ENCODE measurements around the gene RNU5D-1.
"Not testable (repeated sequence)": the region's sequence is repeated elsewhere in the genome, so short reads cannot be mapped to it uniquely, and the experiment has no call there.

RNU5D-1 gene

GRCh38 chr1:44700573-44700972 lies 30.4 kb downstream of the RNU5D-1 start:
- Histone ChIP-seq H3K4me3 (ENCODE audit: low read length) (no peak overlapping the region), H3K27me3 (replicated peaks; ENCODE audit: insufficient read depth, low read length) (no peaks in the 10 kb centered on the region), H4K20me1 (ENCODE audit: insufficient read depth, low read length) (no peaks in the 10 kb centered on the region), H3K4me1 (ENCODE audit: low read length) (no peaks in the 10 kb centered on the region), H3K79me2 (ENCODE audit: low read length) (no peaks in the 10 kb centered on the region), H3K9me2 (replicated peaks; ENCODE audit: insufficient read depth, low read length) (no peaks in the 10 kb centered on the region), H3K27ac (ENCODE audit: low read length) (no peak overlapping the region), H3K9ac (ENCODE audit: low read length) (no peak overlapping the region), H2AFZ (ENCODE audit: low read length) (no peak overlapping the region), H3F3A (ENCODE audit: insufficient read depth, low read length) (no peaks in the 10 kb centered on the region), H3K36me3 (replicated peaks; ENCODE audit: insufficient read depth, low read length) (no peaks in the 10 kb centered on the region), H3K9me3 (replicated peaks; ENCODE audit: insufficient read depth, low read length) (no peaks in the 10 kb centered on the region), H3K4me2 (ENCODE audit: low read depth, low read length) (no peak overlapping the region)
- no peak for TF ChIP-seq EZH2 (optimal IDR thresholded peaks at IDR 0.05; ENCODE audit: low read depth, low read length)
- no peak for TF ChIP-seq EZH2phosphoT487 (IDR thresholded peaks at IDR 0.05; ENCODE audit: low read length)
- no peak for TF ChIP-seq CTCF (IDR thresholded peaks at IDR 0.05; ENCODE audit: low read length)
- no peak for DNase-seq

- not testable (repeated sequence) for H3K4me1 ChIP-seq (ENCODE audit: low read length); H2AFZ ChIP-seq (ENCODE audit: low read length); DNase-seq; H3K9me2 ChIP-seq (replicated peaks; ENCODE audit: insufficient read depth, low read length); H3K36me3 ChIP-seq (replicated peaks; ENCODE audit: insufficient read depth, low read length); H3K4me2 ChIP-seq (ENCODE audit: low read depth, low read length); H3F3A ChIP-seq (ENCODE audit: insufficient read depth, low read length); H4K20me1 ChIP-seq (ENCODE audit: insufficient read depth, low read length); H3K27me3 ChIP-seq (replicated peaks; ENCODE audit: insufficient read depth, low read length); H3K27ac ChIP-seq (ENCODE audit: low read length); H3K79me2 ChIP-seq (ENCODE audit: low read length); H3K9me3 ChIP-seq (replicated peaks; ENCODE audit: insufficient read depth, low read length); H3K4me3 ChIP-seq (ENCODE audit: low read length); H3K9ac ChIP-seq (ENCODE audit: low read length)
Measured at GRCh38 chr1:44699375-44699774, 31.6 kb downstream of the RNU5D-1 start.

GRCh38 chr1:44698138-44698537 lies 32.8 kb downstream of the RNU5D-1 start:
- Histone ChIP-seq H4K20me1 (ENCODE audit: insufficient read depth, low read length) (no peaks in the 10 kb centered on the region), H3K79me2 (ENCODE audit: low read length) (no peaks in the 10 kb centered on the region), H3K27ac (ENCODE audit: low read length) (no peak overlapping the region), H3K36me3 (replicated peaks; ENCODE audit: insufficient read depth, low read length) (no peaks in the 10 kb centered on the region), H3K4me2 (ENCODE audit: low read depth, low read length) (no peak overlapping the region), H3F3A (ENCODE audit: insufficient read depth, low read length) (no peaks in the 10 kb centered on the region), H3K9me3 (replicated peaks; ENCODE audit: insufficient read depth, low read length) (no peaks in the 10 kb centered on the region), H2AFZ (ENCODE audit: low read length) (no peak overlapping the region), H3K27me3 (replicated peaks; ENCODE audit: insufficient read depth, low read length) (no peaks in the 10 kb centered on the region), H3K9ac (ENCODE audit: low read length) (no peak overlapping the region), H3K4me1 (ENCODE audit: low read length) (no peaks in the 10 kb centered on the region), H3K9me2 (replicated peaks; ENCODE audit: insufficient read depth, low read length) (no peaks in the 10 kb centered on the region), H3K4me3 (ENCODE audit: low read length) (no peak overlapping the region)
- no peak for TF ChIP-seq CTCF (IDR thresholded peaks at IDR 0.05; ENCODE audit: low read length)
- no peak for TF ChIP-seq EZH2phosphoT487 (IDR thresholded peaks at IDR 0.05; ENCODE audit: low read length)
- DNase-seq, result no peak

- Histone ChIP-seq H2AFZ (ENCODE audit: low read length) (no peak overlapping the region), H3K36me3 (replicated peaks; ENCODE audit: insufficient read depth, low read length) (no peaks in the 10 kb centered on the region), H3K4me3 (ENCODE audit: low read length) (no peak overlapping the region), H3K9me2 (replicated peaks; ENCODE audit: insufficient read depth, low read length) (no peaks in the 10 kb centered on the region), H3K9me3 (replicated peaks; ENCODE audit: insufficient read depth, low read length) (no peaks in the 10 kb centered on the region), H3F3A (ENCODE audit: insufficient read depth, low read length) (no peaks in the 10 kb centered on the region), H3K79me2 (ENCODE audit: low read length) (no peaks in the 10 kb centered on the region), H3K4me1 (ENCODE audit: low read length) (no peaks in the 10 kb centered on the region), H3K9ac (ENCODE audit: low read length) (no peak overlapping the region), H3K27me3 (replicated peaks; ENCODE audit: insufficient read depth, low read length) (no peaks in the 10 kb centered on the region), H4K20me1 (ENCODE audit: insufficient read depth, low read length) (no peaks in the 10 kb centered on the region), H3K27ac (ENCODE audit: low read length) (no peak overlapping the region), H3K4me2 (ENCODE audit: low read depth, low read length) (no peak overlapping the region)
- TF ChIP-seq EZH2 (optimal IDR thresholded peaks at IDR 0.05; ENCODE audit: low read depth, low read length) (no peak), CTCF (IDR thresholded peaks at IDR 0.05; ENCODE audit: low read length) (no peak), EZH2phosphoT487 (IDR thresholded peaks at IDR 0.05; ENCODE audit: low read length) (no peak)
- no peak for DNase-seq
Measured at GRCh38 chr1:44696789-44697345, 34.1 kb downstream of the RNU5D-1 start.

All from MM.1S (cell line).